Upper lobe of right lung (tissue), 1 donor: ENCODE data around the gene DCUN1D4. TPM values are rescaled to one million over a fixed set of nuclear protein-coding genes. Genes with fewer than 3 reads are reported as not detected.

Source experiments
- ATAC-seq: fragments of 200-7000 bp; cut with Tn5 transposase; one replicate; pipeline ENCODE4 v1.9.1; 2020; ENCODE audit warnings: mild to moderate bottlenecking, moderate library complexity
- DNase-seq: peaks from one replicate; pipeline ENCODE4 v3.0.0-alpha.2; 2020
- H3K27ac ChIP-seq: fragments of 200-600 bp; one replicate; pipeline ENCODE4 v1.8.0; 2022
- H3K27me3 ChIP-seq: fragments of 200-600 bp; one replicate; pipeline ENCODE4 v1.8.0; 2022; ENCODE audit warnings: mild to moderate bottlenecking
- H3K36me3 ChIP-seq: fragments of 200-600 bp; one replicate; pipeline ENCODE4 v1.8.0; 2022
- H3K4me1 ChIP-seq: fragments of 200-600 bp; one replicate; pipeline ENCODE4 v1.8.0; 2022
- H3K4me3 ChIP-seq: fragments of 200-600 bp; one replicate; pipeline ENCODE4 v1.8.0; 2022; ENCODE audit warnings: mild to moderate bottlenecking
- H3K9me3 ChIP-seq: fragments of 200-600 bp; one replicate; pipeline ENCODE4 v1.8.0; 2022
- intact Hi-C: fragments of 100-400 bp; cut with DNase I; formaldehyde crosslinking; loops from one replicate; pipeline ENCODE4 v1.11.0; 2022
- total RNA-seq: library from RNA; stranded (reverse); fragmentation: NEBNext Ultra II Directional; extraction: Animal tissue kit (Norgen Biotek cat#: 25700); gene quantifications from one replicate; pipeline ENCODE4 v1.2.1, GENCODE V29; 2021
- TF ChIP-seq, protein P1 (sequence below): fragments of 200-600 bp; IDR thresholded peaks from one replicate; pipeline ENCODE4 v1.8.0; 2022; ENCODE audit warnings: antibody characterized with exemption
- donor health status: DM: no; HTN: yes; CAD: no; lungs with severe emphysema.

The DCUN1D4 gene
- total RNA-seq, 1 donor from 2014 or later, result 42.7 TPM

DNA sequence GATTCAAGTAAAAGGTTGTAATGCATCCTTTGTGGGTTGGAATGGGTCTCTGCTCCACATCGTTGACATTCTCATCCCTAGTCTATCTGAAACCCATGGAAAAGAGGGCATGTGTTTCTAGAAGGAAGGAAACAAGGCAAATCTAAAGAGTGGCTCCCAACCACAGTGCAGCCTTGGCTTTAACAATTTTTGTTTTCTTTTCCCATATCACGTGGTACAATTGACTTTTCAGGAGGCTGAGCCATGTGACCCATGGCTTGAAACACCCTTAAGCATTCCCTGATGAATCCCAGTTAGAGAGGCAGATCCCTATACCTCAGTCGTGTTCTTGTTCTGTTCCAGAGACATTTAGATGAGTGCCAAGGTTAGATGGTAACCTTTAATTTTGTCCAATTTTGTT, 12.8 kb downstream of the DCUN1D4 start:
- Histone ChIP-seq H3K4me3 (no peak overlapping the region), H3K27ac (no peak overlapping the region), H3K27me3 (no peaks in the 10 kb centered on the region), H3K4me1 (peaks cover 12% of the 10 kb centered on the region), H3K9me3 (no peaks in the 10 kb centered on the region), H3K36me3 (no peaks in the 10 kb centered on the region)
- no peak for ATAC-seq
- TF ChIP-seq, protein P1, sequence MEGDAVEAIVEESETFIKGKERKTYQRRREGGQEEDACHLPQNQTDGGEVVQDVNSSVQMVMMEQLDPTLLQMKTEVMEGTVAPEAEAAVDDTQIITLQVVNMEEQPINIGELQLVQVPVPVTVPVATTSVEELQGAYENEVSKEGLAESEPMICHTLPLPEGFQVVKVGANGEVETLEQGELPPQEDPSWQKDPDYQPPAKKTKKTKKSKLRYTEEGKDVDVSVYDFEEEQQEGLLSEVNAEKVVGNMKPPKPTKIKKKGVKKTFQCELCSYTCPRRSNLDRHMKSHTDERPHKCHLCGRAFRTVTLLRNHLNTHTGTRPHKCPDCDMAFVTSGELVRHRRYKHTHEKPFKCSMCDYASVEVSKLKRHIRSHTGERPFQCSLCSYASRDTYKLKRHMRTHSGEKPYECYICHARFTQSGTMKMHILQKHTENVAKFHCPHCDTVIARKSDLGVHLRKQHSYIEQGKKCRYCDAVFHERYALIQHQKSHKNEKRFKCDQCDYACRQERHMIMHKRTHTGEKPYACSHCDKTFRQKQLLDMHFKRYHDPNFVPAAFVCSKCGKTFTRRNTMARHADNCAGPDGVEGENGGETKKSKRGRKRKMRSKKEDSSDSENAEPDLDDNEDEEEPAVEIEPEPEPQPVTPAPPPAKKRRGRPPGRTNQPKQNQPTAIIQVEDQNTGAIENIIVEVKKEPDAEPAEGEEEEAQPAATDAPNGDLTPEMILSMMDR, result no peak
- DNase-seq, result no peak
- intact Hi-C loops, result no loop called here

DNA sequence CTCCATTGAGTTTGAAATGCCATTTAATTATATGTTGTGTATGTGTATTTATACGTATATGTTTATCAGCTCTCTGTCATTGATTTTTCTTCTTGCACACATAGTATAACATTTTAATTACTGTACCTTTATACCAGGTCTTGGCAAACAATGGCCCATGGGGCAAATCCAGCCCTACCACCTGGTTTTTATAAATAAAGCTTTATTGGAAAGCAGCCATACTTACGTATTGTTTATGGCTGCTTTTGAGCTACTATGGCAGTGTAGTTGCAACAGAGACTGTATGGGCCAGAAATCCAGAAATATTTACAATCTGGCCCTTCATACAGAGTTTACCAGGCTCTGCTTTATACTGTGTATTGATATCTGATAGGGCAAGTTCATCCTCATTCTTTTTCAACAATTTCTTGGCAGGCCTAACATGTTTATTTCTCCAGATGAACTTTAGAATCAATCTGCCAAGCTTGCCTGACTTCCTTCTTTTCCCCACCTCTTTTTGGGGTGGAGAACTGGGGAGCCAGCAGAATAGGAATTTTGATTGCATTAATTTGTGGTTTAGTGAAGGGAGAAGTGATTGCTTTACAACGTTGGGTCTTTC, 15.8 kb downstream of the DCUN1D4 start:
- Histone ChIP-seq H3K9me3 (no peaks in the 10 kb centered on the region), H3K27ac (no peak overlapping the region), H3K27me3 (no peaks in the 10 kb centered on the region), H3K4me3 (no peak overlapping the region), H3K36me3 (peaks cover 5% of the 10 kb centered on the region), H3K4me1 (peaks cover 9% of the 10 kb centered on the region)
- intact Hi-C loops, result no loop called here
- TF ChIP-seq, protein P1, result no peak
- ATAC-seq (no peak), DNase-seq (no peak)

DNA sequence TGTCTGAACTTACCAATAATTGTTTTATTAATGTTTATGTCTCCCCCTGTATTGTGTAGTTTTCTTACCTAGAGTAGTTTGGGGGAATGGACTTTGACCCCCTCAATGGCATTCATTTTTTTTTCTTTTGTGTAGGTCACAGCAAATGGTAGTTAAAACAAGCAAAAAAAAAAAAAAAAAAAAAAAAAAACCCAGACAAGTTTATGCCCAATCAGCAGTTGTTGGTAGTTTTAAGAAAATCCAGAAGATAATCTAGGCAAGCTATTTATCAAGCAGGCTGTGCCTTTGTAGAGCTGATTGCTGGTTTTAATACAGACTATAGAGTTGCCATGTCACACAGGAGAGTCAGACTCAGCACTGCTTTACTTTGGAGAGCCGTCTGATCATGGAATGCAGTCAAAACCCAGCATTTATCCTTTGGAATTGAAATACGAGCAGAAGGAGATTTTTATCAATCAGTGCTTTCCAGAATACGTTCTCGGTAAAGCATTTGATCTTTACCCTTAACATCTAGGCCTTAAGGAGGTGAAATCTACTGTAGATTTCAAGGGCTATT, 16.6 kb downstream of the DCUN1D4 start:
- Histone ChIP-seq H3K4me3 (no peak overlapping the region), H3K27ac (no peak overlapping the region), H3K9me3 (no peaks in the 10 kb centered on the region), H3K36me3 (peaks cover 13% of the 10 kb centered on the region), H3K27me3 (no peaks in the 10 kb centered on the region), H3K4me1 (peaks cover 9% of the 10 kb centered on the region)
- no peak for ATAC-seq
- TF ChIP-seq, protein P1, result no peak
- no peak for DNase-seq
- intact Hi-C loops, result no loop called here

DNA sequence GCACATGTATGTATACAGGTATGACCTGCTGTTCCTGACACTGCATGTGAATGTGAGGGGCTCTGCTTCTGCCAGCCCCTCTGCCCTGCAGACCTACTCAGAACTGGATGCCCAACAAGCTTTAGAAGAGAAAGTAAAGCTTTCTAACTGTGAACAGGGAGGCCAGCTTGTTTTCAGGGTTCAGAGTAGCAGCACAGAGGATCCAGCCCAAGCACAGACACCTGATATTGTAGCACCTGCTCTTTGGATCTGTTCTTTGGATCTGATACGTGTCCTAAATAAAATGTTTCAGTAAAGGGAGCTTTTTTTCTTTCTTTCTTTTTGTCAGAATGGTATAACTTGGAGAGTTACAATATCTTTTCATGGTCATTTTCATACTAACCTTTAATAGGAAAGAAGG, 19.2 kb downstream of the DCUN1D4 start:
- Histone ChIP-seq H3K4me3 (no peak overlapping the region), H3K27me3 (no peaks in the 10 kb centered on the region), H3K9me3 (no peaks in the 10 kb centered on the region), H3K27ac (no peak overlapping the region), H3K4me1 (peaks cover 9% of the 10 kb centered on the region), H3K36me3 (peaks cover 32% of the 10 kb centered on the region)
- no peak for ATAC-seq
- TF ChIP-seq, protein P1, result no peak
- DNase-seq, result no peak
- intact Hi-C loops, result no loop called here

DNA sequence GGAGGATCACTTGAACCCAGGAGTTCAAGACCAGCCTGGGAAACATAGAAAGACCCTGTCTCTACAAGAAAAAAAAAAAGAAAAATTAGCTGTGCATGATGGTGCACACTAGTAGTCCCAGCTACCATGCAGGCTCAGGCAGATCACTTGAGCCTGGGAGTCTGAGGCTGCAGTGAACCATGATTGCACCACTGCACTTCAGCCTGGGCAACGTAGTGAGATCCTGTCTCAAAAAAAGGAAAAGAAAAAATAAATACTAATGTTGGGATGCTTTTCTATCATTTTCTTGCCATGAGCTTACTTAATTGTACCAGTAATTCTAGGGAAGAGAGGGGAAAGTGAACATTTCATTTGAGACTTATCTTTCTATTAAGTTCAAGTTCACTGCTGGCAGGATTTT, 19.8 kb downstream of the DCUN1D4 start:
- no peaks in the 10 kb centered on the region for H3K9me3 ChIP-seq
- DNase-seq (no peak), ATAC-seq (no peak)
- peaks cover 38% of the 10 kb centered on the region for H3K36me3 ChIP-seq
- H3K4me1 ChIP-seq, result peaks cover 9% of the 10 kb centered on the region
- intact Hi-C loops, result no loop called here
- no peaks in the 10 kb centered on the region for H3K27me3 ChIP-seq
- H3K4me3 ChIP-seq, result no peak overlapping the region
- no peak overlapping the region for H3K27ac ChIP-seq
- TF ChIP-seq, protein P1, result no peak
